Measurements from ENCODE around the gene LIMA1.

DNA sequence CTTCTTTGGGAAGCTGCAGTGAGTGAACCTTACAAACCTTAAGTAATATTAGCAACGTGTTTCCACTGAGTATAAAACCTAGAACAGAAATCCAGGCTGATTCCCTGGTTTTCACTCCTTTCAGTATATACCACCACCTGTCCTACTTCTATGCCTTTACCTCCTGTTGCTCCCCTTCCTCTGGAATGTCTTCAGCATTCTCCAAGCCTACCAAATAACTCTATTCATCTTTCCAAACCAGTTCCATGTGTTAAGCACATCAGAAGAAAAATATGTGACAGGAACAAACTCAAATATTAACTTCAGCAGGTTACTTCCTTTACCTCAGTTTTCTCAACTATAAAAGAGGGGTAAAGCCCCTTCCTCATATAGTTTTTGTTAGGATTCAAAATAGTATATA is 39.8 kb downstream of the LIMA1 start:
- TF ChIP-seq, protein P1, sequence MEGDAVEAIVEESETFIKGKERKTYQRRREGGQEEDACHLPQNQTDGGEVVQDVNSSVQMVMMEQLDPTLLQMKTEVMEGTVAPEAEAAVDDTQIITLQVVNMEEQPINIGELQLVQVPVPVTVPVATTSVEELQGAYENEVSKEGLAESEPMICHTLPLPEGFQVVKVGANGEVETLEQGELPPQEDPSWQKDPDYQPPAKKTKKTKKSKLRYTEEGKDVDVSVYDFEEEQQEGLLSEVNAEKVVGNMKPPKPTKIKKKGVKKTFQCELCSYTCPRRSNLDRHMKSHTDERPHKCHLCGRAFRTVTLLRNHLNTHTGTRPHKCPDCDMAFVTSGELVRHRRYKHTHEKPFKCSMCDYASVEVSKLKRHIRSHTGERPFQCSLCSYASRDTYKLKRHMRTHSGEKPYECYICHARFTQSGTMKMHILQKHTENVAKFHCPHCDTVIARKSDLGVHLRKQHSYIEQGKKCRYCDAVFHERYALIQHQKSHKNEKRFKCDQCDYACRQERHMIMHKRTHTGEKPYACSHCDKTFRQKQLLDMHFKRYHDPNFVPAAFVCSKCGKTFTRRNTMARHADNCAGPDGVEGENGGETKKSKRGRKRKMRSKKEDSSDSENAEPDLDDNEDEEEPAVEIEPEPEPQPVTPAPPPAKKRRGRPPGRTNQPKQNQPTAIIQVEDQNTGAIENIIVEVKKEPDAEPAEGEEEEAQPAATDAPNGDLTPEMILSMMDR (IDR thresholded peaks at IDR 0.05) = no peak
- no peak for TF ChIP-seq EP300 (IDR thresholded peaks at IDR 0.05)
- no peak for TF ChIP-seq POLR2A (IDR thresholded peaks at IDR 0.05)
